GM20000 (cell line): ENCODE results near the gene MKNK1.

Experiments
- DNase-seq: peaks from one replicate; pipeline ENCODE4 v3.0.0; 2012; ENCODE audit warnings: low spot score
- CTCF ChIP-seq: IDR thresholded peaks from 2 replicates; pipeline ENCODE4 v1.5.1; 2012; ENCODE audit warnings: mild to moderate bottlenecking, control low read depth; ENCODE audit errors: extremely low read depth, missing control alignments

MKNK1 gene

DNA sequence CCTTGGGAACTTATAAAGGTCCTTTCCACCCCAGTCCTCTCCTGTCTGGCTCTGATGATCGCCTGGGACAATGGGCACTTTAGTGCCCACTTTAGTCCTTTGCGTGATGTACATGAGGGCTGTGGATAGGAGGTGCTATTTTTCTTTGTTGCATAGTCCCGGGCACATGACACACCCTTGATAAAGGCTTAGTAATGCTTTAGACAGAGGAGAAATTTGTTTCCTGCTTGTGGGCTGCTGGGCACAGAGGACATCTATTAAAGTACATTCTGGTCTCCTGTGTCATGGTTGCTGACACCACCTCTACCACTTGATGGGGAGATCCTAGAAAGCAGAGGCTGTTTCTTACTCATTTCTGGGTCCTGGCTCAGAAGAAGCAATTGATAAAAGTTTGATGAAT, 47.2 kb downstream of the MKNK1 start:
- no peak for DNase-seq

DNA sequence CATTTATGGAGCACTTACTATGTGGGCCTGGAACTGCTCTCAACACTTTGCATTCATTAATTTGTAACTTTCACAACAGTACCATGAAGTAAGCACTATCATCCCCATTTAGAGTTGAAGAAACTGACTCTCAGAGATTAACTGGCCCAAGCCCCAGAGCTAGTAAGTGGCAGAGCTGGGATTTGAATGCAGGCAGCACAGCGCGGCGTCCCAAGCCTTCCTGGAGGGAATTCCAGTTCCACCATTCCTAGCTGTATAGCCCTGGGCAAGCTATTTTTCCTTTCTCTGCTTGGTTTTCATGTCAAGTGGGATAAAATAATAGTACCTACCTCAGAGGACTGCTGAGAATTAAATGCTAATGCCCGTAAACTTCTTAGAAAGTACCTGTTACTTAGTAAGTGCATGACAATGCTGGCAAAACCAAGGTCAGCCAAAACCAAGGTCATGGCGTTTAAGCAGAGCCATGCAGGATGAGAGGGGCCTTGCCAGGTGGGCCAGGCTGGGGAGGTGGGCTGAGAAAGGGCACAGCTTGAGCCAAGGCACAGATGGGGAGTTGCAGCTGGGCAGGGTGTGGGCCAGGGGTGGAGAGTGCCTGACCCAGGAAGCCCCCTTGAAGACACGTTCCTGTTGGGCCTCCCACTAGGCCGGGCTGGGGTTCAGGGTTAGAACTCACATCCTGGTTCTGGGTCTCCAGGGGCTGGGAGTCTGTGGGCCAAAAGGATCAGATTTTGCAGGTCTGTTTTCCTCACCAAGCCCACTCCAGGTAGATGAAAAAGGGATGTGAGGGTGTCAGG, 48.0 kb downstream of the MKNK1 start:
- no peak for DNase-seq
- TF ChIP-seq CTCF, result no peak

More for the DNA sequence above, 47.2 kb downstream of the MKNK1 start:
- no peak for TF ChIP-seq CTCF

DNA sequence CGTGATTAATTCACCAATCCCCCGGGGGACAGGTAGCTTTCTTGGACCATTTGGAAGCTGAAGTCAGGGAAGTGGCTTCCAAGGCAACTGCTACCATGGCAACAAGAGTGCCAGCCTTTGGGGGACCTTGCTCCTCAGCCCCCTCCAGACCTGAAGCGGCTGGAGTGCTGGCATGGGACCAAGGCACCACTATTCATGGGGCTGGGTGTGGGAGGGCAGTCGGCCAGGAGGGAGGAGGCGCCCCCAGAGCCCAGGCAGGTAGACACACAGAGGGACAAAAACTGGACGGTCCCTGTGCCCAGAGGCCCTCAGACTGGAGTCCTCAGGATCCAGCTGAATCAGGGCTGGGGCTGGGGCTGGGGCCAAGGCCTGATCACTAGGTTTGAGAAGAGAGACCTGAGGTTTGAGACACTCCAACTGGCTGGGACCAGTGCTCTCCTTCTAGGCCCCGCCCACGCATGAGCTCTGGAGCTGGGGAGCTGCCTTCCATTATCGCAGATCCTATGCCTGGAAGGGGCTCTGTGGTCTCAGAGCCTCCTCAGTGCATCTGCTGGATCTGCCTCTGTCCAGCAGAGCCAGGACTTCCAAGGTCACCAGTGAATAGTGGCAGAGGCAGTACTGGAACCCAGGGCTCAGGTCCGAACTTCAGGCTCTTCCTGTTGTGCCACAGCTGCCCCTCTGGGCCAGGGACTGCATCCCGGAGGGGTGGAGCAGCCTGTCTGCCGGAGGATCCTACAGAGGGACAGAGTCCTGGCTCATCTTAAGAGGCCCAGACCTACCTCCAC, 49.3 kb downstream of the MKNK1 start:
- DNase-seq, result no peak
- TF ChIP-seq CTCF, result no peak

DNA sequence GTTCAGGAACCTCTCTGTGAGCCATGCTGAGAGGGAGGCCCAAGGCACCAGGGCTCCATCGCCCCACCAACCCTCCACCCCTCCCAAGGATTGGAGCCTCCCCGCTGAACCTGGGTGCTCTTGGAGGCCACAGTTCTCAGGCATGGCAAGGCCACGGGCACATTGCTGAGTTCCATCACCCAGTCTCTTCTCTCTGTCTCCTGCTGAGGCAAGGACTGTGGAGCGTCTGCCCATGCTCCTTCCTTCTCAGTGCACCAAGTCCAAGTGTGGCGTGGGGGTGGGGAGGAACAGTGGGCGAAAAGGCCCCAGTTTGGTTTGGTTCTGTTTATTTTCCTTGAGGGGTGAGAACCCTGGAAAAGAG, 49.9 kb downstream of the MKNK1 start:
- no peak for DNase-seq

DNA sequence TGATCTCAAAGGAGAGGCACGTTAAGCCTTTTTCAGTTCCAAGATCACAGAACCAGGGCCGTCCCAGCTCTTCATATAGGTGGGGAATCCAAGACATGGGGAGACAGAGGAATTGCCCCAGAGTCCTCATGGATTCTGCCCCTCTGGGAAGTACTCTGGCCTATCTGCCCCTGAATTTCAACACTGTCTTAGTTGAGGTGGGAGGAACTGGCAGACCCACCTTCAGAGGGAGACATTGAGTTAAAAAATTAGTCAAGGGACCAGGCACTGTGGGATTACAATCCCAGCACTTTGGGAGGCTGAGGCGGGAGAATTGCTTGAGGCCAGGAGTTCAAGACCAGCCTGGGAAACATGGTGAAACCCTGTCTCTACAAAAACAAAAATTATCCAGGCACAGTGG, 50.6 kb downstream of the MKNK1 start:
- no peak for TF ChIP-seq CTCF
- no peak for DNase-seq

More for the DNA sequence above, 49.9 kb downstream of the MKNK1 start:
- no peak for TF ChIP-seq CTCF

GRCh38 chr1:46552357-46553237, 51.5 kb downstream of the MKNK1 start:
- no peak for TF ChIP-seq CTCF
- DNase-seq, result no peak
